ENCODE results near the gene RNF223. TPM values are rescaled to one million over a fixed set of nuclear protein-coding genes. Genes with fewer than 3 reads are reported as not detected.

The RNF223 gene
- total and polyA plus RNA-seq, 2 of the 13 experiments (the other 11 are each of a cell fraction or from before 2014, with no cell fraction given), result 0.03 TPM; not detected in 1

DNA sequence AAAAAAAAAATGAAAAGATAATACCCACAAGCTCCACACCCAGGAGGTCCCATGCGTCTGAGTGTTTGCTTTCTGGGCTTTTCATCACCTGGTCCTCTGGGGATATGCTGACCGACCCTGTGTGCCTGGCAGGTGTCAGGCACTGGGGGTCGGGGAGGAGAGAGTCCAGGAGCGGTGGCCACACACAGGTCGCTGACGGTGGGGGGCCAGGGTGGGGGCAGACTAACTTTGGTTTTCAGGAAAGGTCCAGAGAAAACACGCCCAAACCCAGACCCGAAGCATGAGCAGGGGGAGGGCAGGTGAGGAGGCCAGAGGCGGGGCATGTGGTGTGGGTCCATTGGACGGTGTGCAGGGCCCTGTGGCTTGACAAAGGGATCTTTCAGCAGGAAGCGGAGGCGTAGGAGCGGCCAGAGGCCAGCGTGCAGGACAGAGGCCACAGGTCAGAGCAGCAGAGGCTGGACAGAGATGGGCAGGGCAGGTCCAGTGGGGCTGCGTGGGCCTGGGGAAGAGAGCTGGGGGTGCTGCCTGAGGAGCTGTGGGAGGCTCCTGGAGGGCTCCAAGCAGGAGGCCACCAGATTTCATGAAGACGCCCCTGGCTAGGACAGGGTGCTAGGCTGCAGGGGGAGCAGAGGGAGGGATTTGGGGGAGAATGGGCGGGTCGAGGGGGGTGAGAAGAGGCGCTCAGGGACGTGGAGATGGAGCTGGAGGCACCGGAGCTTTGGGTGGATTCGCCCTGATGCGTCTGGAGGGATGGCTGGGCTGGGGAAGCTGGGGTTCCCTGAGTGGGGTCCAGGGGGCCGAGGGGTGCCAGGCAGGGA lies 15.8 kb downstream of the RNF223 start (continued):
- TF ChIP-seq ZNF501 (CRISPR knock-in tag; IDR thresholded peaks at IDR 0.05) (peak; percentile 60; the same call in 1 of the 2 replicates), RORA (CRISPR knock-in tag; IDR thresholded peaks at IDR 0.05) (no peak), ASH2L (IDR thresholded peaks at IDR 0.05; ENCODE audit: insufficient read length, low read depth, low read length) (peak; percentile 31), HNRNPL (IDR thresholded peaks at IDR 0.05; ENCODE audit: low read depth, low read length) (peak; percentile 71; the same call in 1 of the 2 replicates), TCF12 (IDR thresholded peaks at IDR 0.05) (no peak), TCF12 (CRISPR knock-in tag; IDR thresholded peaks at IDR 0.05) (0 out of 2 replicates have a peak, but pooled peaks have one; percentile 47), RBFOX2 (IDR thresholded peaks at IDR 0.05; ENCODE audit: low read depth, low read length) (0 out of 2 replicates have a peak, but pooled peaks have one; percentile 18), ELF1 (CRISPR knock-in tag; IDR thresholded peaks at IDR 0.05) (peak; percentile 53; the same call in 1 of the 2 replicates), ZNF546 (CRISPR knock-in tag; conservative IDR thresholded peaks at IDR 0.05) (0 out of 2 replicates have a peak, but pooled peaks have one; percentile 26), TBX2 (CRISPR knock-in tag; IDR thresholded peaks at IDR 0.05; ENCODE audit: borderline replicate concordance) (no peak; the same call in 1 of the 2 replicates), KLF15 (CRISPR knock-in tag; IDR thresholded peaks at IDR 0.05; ENCODE audit: borderline replicate concordance) (0 out of 2 replicates have a peak, but pooled peaks have one; percentile 37), ZNF543 (CRISPR knock-in tag; IDR thresholded peaks at IDR 0.05) (peak; percentile 65; the same call in 1 of the 2 replicates), ZNF746 (CRISPR knock-in tag; IDR thresholded peaks at IDR 0.05) (peak; percentile 93), BCL6 (CRISPR knock-in tag; IDR thresholded peaks at IDR 0.05) (peak; percentile 56; the same call in 1 of the 2 replicates), CENPT (CRISPR knock-in tag; IDR thresholded peaks at IDR 0.05; ENCODE audit: low read depth) (no peak), CREB1 (IDR thresholded peaks at IDR 0.05) (no peak), CREB1 (CRISPR knock-in tag; IDR thresholded peaks at IDR 0.05) (peak; percentile 65), CBX5 (CRISPR knock-in tag; IDR thresholded peaks at IDR 0.05; ENCODE audit: borderline replicate concordance) (0 out of 2 replicates have a peak, but pooled peaks have one; percentile 28), ZNF446 (CRISPR knock-in tag; IDR thresholded peaks at IDR 0.05) (0 out of 2 replicates have a peak, but pooled peaks have one; percentile 42), ZNF598 (CRISPR knock-in tag; IDR thresholded peaks at IDR 0.05; ENCODE audit: borderline replicate concordance) (peak; percentile 42; the same call in 1 of the 2 replicates)
- TF ChIP-seq, protein P1, sequence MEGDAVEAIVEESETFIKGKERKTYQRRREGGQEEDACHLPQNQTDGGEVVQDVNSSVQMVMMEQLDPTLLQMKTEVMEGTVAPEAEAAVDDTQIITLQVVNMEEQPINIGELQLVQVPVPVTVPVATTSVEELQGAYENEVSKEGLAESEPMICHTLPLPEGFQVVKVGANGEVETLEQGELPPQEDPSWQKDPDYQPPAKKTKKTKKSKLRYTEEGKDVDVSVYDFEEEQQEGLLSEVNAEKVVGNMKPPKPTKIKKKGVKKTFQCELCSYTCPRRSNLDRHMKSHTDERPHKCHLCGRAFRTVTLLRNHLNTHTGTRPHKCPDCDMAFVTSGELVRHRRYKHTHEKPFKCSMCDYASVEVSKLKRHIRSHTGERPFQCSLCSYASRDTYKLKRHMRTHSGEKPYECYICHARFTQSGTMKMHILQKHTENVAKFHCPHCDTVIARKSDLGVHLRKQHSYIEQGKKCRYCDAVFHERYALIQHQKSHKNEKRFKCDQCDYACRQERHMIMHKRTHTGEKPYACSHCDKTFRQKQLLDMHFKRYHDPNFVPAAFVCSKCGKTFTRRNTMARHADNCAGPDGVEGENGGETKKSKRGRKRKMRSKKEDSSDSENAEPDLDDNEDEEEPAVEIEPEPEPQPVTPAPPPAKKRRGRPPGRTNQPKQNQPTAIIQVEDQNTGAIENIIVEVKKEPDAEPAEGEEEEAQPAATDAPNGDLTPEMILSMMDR (CRISPR knock-in tag; IDR thresholded peaks at IDR 0.05), result peak; percentile 33
- TF ChIP-seq, protein P2, sequence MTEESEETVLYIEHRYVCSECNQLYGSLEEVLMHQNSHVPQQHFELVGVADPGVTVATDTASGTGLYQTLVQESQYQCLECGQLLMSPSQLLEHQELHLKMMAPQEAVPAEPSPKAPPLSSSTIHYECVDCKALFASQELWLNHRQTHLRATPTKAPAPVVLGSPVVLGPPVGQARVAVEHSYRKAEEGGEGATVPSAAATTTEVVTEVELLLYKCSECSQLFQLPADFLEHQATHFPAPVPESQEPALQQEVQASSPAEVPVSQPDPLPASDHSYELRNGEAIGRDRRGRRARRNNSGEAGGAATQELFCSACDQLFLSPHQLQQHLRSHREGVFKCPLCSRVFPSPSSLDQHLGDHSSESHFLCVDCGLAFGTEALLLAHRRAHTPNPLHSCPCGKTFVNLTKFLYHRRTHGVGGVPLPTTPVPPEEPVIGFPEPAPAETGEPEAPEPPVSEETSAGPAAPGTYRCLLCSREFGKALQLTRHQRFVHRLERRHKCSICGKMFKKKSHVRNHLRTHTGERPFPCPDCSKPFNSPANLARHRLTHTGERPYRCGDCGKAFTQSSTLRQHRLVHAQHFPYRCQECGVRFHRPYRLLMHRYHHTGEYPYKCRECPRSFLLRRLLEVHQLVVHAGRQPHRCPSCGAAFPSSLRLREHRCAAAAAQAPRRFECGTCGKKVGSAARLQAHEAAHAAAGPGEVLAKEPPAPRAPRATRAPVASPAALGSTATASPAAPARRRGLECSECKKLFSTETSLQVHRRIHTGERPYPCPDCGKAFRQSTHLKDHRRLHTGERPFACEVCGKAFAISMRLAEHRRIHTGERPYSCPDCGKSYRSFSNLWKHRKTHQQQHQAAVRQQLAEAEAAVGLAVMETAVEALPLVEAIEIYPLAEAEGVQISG (CRISPR knock-in tag; IDR thresholded peaks at IDR 0.05), result peak; percentile 72
- TF ChIP-seq, protein P3, sequence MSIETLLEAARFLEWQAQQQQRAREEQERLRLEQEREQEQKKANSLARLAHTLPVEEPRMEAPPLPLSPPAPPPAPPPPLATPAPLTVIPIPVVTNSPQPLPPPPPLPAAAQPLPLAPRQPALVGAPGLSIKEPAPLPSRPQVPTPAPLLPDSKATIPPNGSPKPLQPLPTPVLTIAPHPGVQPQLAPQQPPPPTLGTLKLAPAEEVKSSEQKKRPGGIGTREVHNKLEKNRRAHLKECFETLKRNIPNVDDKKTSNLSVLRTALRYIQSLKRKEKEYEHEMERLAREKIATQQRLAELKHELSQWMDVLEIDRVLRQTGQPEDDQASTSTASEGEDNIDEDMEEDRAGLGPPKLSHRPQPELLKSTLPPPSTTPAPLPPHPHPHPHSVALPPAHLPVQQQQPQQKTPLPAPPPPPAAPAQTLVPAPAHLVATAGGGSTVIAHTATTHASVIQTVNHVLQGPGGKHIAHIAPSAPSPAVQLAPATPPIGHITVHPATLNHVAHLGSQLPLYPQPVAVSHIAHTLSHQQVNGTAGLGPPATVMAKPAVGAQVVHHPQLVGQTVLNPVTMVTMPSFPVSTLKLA (IDR thresholded peaks at IDR 0.05), result peak; percentile 46

All from HepG2 (cell line).